KG1 (cell line): ENCODE results near the gene ICOS.

Source experiments
- DNase-seq: peaks from one replicate; lab custom pipeline; 2025; lab: John Stamatoyannopoulos, UW

Gene ICOS

GRCh38 chr2:204010628-204011560 lies 74.3 kb downstream of the ICOS start:
- DNase-seq: no peak
